NCI-H1694 (cell line): ENCODE measurements around the gene RIN3.

Experiments
- DNase-seq: peaks from one replicate; lab custom pipeline; 2025; lab: John Stamatoyannopoulos, UW

Gene RIN3

GRCh38 chr14:92687681-92688433 is 174.3 kb downstream of the RIN3 start:
- no peak for DNase-seq

- peak; percentile 75 for DNase-seq
Measured at GRCh38 chr14:92688434-92689375, 175.1 kb downstream of the RIN3 start.

- peak; percentile 87 for DNase-seq
Measured at GRCh38 chr14:92690171-92691011, 176.8 kb downstream of the RIN3 start.

- DNase-seq, result peak; percentile 98
Measured at GRCh38 chr14:92692822-92693226, 179.2 kb downstream of the RIN3 start.

GRCh38 chr14:92693998-92694795 is 180.6 kb downstream of the RIN3 start:
- peak; percentile 46 for DNase-seq

GRCh38 chr14:92694807-92695206 is 181.2 kb downstream of the RIN3 start:
- DNase-seq, result no peak

GRCh38 chr14:92695562-92695961 is 182.0 kb downstream of the RIN3 start:
- DNase-seq, result no peak

- no peak for DNase-seq
Measured at GRCh38 chr14:92696366-92696765, 182.8 kb downstream of the RIN3 start.

GRCh38 chr14:92698393-92698792 is 184.8 kb downstream of the RIN3 start:
- no peak for DNase-seq

GRCh38 chr14:92701826-92702225 is 188.2 kb downstream of the RIN3 start:
- DNase-seq, result no peak

- DNase-seq, result no peak
Measured at GRCh38 chr14:92702441-92702918, 188.9 kb downstream of the RIN3 start.

- no peak for DNase-seq
Measured at GRCh38 chr14:92703516-92703915, 189.9 kb downstream of the RIN3 start.

- DNase-seq, result no peak
Measured at GRCh38 chr14:92704036-92704804, 190.6 kb downstream of the RIN3 start.

GRCh38 chr14:92704821-92705220 is 191.2 kb downstream of the RIN3 start:
- no peak for DNase-seq

GRCh38 chr14:92706386-92706785 is 192.8 kb downstream of the RIN3 start:
- DNase-seq, result no peak

GRCh38 chr14:92709340-92710000 is 195.9 kb downstream of the RIN3 start:
- DNase-seq, result no peak

GRCh38 chr14:92710001-92710341 is 196.4 kb downstream of the RIN3 start:
- no peak for DNase-seq

- no peak for DNase-seq
Measured at GRCh38 chr14:92711976-92712653, 198.5 kb downstream of the RIN3 start.

GRCh38 chr14:92712654-92713051 is 199.1 kb downstream of the RIN3 start:
- DNase-seq, result no peak
